H54 (cell line): Measurements from ENCODE around the gene C1orf159.
"Not testable (repeated sequence)": the region's sequence is repeated elsewhere in the genome, so short reads cannot be mapped to it uniquely, and the experiment has no call there.

Experiments
- DNase-seq: peaks from one replicate; pipeline ENCODE4 v3.0.0; 2011; ENCODE audit warnings: low spot score, mixed read lengths; ENCODE audit not compliant: insufficient read length
- FAIRE-seq: peaks from 3 replicates; lab custom pipeline; 2011; peaks lifted over from hg19 to GRCh38; lab: Jason Lieb, UNC
- POLR2A ChIP-seq: IDR thresholded peaks from 2 replicates; pipeline ENCODE4 v1.6.1; 2011; ENCODE audit warnings: low read depth, mild to moderate bottlenecking, low read length

C1orf159 gene

DNA sequence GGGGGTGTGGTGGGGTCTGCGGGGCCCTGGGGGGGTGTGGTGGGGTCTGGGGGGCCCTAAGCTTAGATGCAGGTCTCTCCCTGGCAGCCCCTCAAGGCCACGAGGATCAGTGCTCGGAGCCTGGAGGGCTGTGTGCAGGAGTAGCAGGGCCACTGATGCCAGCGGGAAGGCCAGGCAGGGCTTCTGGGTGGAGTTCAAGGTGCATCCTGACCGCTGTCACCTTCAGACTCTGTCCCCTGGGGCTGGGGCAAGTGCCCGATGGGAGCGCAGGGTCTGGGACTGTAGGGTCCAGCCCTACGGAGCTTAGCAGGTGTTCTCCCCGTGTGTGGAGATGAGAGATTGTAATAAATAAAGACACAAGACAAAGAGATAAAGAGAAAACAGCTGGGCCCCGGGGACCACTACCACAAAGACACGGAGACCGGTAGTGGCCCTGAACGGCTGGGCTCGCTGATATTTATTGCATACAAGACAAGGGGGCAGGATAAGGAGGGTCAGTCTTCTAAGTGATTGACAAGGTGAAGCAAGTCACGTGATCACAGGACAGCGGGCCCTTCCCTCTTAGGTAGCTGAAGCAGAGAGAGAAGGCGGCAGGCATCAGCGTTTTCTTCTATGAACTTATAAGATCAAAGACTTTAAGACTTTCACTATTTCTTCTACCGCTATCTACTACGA lies 50.5 kb downstream of the C1orf159 start:
- no peak for TF ChIP-seq POLR2A
- DNase-seq (no peak), FAIRE-seq (no peak)

DNA sequence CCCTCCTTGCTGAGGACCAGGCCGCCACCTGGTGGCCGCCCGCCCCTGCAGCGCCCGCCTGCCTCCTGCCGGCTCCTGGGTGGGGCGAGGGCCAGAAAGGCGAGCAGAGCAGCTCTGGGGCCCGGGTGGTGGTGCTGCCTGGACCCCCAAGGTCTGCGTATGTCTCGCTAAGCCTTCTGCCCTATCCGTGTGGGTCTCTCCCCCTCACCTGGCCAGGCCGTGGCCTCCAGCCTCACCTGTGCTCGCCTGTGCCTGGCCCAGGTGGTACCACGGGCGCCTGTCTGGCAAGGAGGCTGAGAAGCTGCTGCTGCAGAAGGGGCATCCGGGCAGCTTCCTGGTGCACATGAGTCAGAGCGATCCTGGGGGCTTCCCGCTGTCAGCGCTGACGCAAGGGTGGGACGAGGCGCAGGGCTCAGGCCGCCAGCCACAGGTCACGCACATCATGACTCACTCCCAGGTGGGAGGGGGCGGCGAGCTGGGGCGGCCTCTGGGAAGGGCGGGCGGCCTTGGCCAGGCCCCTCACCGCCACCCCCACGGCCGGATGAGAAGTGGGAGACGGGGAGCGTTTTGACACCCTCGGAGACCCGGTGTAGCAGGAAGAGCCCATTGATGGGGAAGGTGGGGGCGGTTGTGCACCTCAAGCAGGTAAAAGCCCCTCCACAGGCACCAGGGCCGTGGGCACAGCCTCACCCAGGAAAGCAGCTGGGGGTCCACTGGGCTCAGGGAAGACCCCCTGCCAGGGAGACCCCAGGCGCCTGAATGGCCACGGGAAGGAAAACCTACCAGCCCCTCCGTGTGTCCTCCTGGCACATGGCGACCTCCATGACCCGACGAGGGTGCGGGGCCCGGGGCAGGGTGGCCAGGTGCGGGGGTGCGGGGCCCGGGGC lies 51.7 kb downstream of the C1orf159 start:
- FAIRE-seq (no peak), DNase-seq (peak; percentile 94)
- TF ChIP-seq POLR2A: no peak

DNA sequence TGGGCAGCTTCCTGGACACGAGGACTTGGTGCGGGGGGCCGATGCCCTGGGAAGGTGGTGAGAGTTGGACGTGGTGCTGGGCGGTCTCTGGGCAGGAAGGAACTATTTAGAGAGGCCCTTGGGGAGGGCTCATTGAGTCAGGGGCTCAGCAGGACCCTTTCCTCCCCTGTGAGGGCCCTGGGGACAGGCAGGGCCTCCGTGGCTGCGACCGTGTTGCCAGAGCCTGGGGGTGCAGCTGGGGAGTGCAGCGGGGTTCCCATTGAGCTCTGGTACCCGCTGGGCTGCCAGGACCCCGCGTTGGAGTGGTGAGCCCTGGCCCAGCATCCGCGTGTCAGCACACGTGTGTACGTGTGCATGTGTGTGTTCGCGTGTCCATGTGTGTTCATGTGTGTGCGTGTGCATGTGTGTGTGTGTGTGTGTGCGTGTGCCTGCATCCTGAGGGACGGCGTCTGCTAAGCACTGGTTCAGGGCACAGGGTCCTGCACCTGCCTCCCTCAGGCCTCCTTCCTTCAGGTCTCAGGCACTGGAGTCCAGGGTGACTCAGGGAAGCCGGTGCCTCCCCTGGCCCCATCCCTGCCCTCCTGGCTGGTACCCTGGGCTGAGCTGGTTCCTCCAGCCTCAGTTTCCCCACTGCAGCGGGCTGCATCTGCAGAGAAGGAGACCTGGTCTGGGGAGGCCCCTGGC lies 52.5 kb downstream of the C1orf159 start:
- no peak for TF ChIP-seq POLR2A
- no peak for FAIRE-seq
- DNase-seq: no peak

DNA sequence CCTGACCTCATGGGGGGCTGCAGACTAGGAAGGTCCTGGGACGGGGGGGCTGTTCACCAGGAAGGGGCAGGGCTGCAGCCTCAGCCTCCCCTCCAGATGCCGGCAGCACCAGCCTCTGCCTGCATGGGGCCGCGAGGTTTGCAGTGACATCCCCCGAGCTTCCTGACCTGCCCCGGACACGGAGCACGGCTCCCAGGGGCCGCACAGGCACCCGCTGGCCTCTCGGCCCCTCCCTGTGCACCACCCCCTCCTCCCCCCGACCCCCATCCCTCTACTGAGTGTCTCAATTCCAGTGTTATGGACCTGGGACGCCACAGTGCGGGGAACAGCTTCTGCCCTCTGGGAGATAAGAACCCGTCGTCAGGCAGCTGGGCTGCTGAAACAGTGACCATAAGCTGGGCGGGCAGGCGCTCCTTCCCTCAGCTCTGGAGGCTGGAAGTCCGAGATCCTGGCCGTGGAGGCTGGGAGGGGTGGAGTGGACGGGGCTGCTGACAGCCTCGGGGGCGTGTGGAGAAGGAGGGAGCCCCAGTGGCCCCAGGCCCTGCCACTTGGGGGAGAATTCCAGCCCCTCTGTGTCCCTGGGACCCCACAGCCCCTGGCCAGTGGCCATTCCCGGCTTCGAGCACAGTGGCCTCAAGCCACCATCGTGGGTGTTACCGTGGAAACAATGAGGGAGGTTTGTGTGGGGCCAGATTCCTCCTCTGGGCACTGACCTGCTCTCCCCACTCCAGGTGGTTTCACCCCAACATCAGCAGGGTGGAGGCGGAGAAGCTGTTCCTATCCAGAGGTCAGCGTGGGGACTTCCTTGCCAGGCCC lies 53.3 kb downstream of the C1orf159 start:
- DNase-seq (no peak), FAIRE-seq (no peak)
- TF ChIP-seq POLR2A: no peak

DNA sequence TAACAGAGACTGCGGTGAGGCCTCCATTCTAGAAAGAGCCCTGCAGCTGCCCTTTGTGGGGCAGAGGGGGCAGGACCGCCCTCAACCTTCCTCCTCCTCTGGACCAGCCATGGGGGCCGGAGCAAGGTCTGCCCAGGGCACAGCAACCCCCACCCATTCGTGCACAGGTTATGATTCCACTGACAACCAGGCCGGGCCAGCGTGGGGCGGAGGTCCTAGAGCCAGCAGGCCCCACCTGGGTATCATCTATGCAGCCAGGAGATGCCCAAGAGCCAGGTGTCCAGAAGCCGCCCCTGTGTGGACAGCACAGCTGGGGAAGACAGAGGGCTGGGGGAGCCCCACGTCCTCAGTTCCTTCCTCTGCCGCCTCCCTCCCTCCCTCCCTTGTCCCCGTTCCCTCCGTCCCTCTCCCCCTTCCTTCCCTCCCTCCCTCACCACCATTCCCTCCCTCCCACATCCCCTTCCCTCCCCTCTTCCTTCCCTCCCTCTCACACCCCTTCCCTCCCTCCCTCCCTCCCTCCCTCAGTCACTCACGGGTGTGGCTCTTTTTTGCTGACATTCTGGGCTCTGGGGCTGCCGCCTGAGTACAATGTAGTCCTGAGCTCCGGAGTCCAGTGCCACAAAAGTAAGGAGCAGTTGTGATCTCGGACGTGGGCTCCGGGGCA lies 54.1 kb downstream of the C1orf159 start:
- FAIRE-seq (no peak), DNase-seq (no peak)
- TF ChIP-seq POLR2A: no peak

DNA sequence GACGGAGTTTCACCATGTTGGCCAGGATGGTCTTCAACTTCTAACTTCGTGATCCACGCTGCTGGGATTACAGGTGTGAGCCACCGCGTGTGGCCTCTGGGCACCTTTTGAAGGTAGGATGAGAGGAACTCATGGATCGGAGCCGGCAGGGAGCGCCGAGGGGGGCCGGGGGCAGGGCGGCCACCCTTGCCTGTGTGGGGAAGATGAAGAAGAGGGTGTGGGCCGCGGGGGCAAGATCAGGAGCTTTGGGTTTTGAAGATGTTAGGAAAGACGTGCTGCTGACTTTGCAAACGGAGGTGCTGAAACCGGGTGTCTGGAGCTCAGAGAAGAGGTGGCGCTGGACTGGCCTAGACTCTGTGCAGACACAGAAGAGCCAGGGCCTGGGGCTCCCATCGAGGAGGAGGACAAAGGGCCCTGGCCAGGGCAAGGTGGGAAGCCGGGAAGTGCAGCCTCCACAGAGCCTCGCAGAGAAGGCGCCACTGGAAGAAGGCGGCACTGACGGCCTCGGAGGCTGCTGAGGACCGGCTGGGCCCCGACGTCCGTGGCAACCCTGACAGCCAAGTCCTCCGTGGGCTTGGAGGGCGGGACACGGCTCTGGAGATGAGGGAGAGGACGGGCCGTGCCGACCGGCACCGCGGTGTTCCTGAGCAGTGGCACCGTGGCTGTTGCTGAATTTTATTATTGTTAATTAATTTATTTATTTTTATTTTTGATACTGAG lies 55.4 kb downstream of the C1orf159 start:
- DNase-seq (no peak), FAIRE-seq (no peak)
- TF ChIP-seq POLR2A: no peak

DNA sequence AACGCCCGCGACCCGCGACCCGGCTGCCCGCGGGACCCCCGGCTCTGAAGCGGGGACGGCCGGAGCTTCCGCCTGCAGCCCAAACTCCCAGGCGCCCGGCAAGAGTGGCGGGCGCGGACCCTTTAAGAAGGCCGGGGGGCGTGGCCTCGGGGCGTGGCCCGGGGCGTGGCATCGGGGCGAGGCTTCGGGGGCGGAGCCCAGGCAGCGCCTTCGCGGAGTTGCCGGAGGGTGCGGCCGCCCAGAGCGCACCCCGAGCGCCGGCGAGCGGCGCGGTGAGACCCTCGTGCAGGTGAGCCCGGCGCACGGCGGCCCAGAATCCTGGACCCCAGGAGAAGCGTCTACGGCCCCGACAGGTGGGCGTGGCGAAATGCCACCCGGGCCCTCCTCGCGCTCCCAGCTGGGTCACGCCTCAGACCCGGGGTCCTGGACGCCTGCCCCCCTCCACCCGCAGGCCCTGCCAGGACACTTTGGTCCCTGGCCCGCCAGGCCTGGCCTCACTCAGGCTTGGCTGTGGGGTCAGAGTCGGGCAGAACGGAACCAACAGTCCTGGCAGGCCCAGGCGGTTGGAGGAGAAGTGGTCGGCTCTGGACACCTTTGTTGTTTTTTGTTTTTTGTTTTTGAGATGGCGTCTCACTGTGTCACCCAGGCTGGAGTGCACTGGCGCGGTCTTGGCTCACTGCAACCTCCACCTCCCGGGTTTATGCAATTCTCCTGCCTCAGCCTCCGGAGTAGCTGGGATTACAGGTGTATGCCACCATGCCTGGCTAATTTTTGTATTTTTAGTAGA lies 56.2 kb downstream of the C1orf159 start:
- FAIRE-seq: no peak
- no peak for TF ChIP-seq POLR2A
- DNase-seq: peak; percentile 77

DNA sequence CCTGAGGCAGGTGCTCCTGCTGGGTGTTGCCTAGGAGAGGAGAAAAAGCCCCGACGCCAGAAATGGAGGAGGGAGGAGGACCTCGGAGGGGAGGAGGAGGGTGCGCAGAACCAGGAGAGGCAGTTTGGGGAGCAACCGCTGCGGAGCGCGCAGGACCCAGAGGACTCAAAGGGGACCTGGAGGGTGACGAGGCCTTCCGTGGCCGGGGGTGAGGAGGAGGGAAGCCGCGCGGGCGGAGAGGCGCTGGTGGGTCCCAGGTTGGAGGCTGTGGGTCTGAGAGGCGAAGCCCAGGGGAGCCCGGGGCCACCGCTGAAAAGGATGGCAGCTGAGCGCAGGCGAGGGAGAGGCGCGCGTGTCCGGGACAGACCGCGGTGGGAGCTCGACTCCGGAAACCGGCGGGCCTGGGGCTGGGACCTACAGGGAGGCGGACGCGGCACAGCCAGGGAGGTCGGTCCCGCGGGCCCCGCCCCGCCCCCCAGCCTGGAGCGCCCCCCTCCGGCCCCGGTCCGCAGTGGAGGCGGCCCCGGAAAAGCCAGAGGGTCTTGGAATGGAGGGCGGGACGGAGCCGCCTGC lies 56.9 kb downstream of the C1orf159 start:
- DNase-seq: peak; percentile 56
- TF ChIP-seq POLR2A: 0 out of 2 replicates have a peak, but pooled peaks have one; percentile 13
- no peak for FAIRE-seq

DNA sequence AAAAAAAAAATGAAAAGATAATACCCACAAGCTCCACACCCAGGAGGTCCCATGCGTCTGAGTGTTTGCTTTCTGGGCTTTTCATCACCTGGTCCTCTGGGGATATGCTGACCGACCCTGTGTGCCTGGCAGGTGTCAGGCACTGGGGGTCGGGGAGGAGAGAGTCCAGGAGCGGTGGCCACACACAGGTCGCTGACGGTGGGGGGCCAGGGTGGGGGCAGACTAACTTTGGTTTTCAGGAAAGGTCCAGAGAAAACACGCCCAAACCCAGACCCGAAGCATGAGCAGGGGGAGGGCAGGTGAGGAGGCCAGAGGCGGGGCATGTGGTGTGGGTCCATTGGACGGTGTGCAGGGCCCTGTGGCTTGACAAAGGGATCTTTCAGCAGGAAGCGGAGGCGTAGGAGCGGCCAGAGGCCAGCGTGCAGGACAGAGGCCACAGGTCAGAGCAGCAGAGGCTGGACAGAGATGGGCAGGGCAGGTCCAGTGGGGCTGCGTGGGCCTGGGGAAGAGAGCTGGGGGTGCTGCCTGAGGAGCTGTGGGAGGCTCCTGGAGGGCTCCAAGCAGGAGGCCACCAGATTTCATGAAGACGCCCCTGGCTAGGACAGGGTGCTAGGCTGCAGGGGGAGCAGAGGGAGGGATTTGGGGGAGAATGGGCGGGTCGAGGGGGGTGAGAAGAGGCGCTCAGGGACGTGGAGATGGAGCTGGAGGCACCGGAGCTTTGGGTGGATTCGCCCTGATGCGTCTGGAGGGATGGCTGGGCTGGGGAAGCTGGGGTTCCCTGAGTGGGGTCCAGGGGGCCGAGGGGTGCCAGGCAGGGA lies 57.6 kb downstream of the C1orf159 start:
- no peak for TF ChIP-seq POLR2A
- no peak for DNase-seq
- no peak for FAIRE-seq

DNA sequence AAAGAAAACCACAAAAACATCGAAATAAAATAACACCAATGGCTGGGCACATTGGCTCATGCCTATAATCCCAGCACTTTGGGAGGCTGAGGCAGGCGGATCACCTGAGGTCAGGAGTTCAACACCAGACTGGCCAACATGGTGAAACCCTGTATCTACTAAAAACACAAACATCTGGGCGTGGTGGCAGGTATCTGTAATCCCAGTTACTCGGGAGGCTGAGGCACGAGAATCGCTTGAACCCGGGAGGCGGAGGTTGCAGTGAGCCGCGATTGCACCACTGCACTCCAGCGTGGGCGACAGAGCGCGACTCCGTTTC lies 58.2 kb downstream of the C1orf159 start:
- not testable (repeated sequence) for DNase-seq, FAIRE-seq
